H1 (cell line): ENCODE measurements around the gene SCAPER. TPM values are rescaled to one million over a fixed set of nuclear protein-coding genes. Genes with fewer than 3 reads are reported as not detected.

Source experiments
- ATF3 ChIP-seq: IDR thresholded peaks from 2 replicates; pipeline ENCODE4 v1.6.1; 2011; ENCODE audit warnings: low read depth, mild to moderate bottlenecking, low read length; ENCODE audit not compliant: insufficient read depth
- CBX8 ChIP-seq: fragments of 300-800, 300-1000 bp; sonication (generic); IDR thresholded peaks from 2 replicates; pipeline ENCODE4 v1.7.1; 2016; ENCODE audit warnings: low read depth, low read length, borderline replicate concordance
- EZH2 ChIP-seq: fragments of 200-600 bp; sonication (generic); IDR thresholded peaks from 2 replicates; pipeline ENCODE4 v1.7.1; 2012; ENCODE audit warnings: low read depth, mild to moderate bottlenecking, moderate library complexity, low read length, inconsistent platforms; ENCODE audit not compliant: severe bottlenecking
- FOSL1 ChIP-seq: IDR thresholded peaks from 2 replicates; pipeline ENCODE4 v1.6.1; 2011; ENCODE audit warnings: mild to moderate bottlenecking, low read depth, low read length, moderate library complexity; ENCODE audit not compliant: insufficient read depth
- KDM4A ChIP-seq: IDR thresholded peaks from one replicate; pipeline ENCODE4 v1.7.1; 2012; ENCODE audit warnings: low read depth, mild to moderate bottlenecking, moderate library complexity, low read length, inconsistent platforms; ENCODE audit not compliant: severe bottlenecking
- NRF1 ChIP-seq: IDR thresholded peaks from 2 replicates; pipeline ENCODE4 v1.6.1; 2011; ENCODE audit warnings: mild to moderate bottlenecking, low read depth, low read length, improper control_type of control experiment
- POLR2A ChIP-seq, 2 experiments: IDR thresholded peaks; 1 replicate in 1 of 2; 2 replicates in 1 of 2; pipeline ENCODE4 v1.6.1; 2011; ENCODE audit warnings: low read depth in 2 of 2, low read length in 2 of 2, mild to moderate bottlenecking in 2 of 2; ENCODE audit errors: control extremely low read depth in 1 of 2
- polyA plus RNA-seq, 7 experiments: library from polyadenylated mRNA; depleted of rRNA in 3 of 7; stranded (reverse) in 5 of 7; unstranded in 2 of 7; fragments of >200 nt in 5 of 7; fragments of 200-250 nt in 2 of 7; gene quantifications; 1 replicate in 5 of 7; 2 replicates in 1 of 7; 4 replicates in 1 of 7; pipeline versions ENCODE4 v1.2.1 to v1.2.3, GENCODE V29; 2011 to 2013; ENCODE audit warnings: missing spikeins in 2 of 7, mixed read lengths in 2 of 7
- total RNA-seq: library from RNA; stranded (reverse); fragmentation: NEBNext Ultra II Directional; extraction: Animal tissue kit (Norgen Biotek cat#: 25700); gene quantifications from 2 replicates; pipeline ENCODE4 v1.2.1, GENCODE V29; 2021

Gene SCAPER
- total and polyA plus RNA-seq, 2 of the 8 experiments (the other 6 are each of a cell fraction or from before 2014, with no cell fraction given): 1.6 to 6.8 TPM

GRCh38 chr15:76935620-76936019, 30.5 kb upstream of the SCAPER start (continued):
- TF ChIP-seq KDM4A (no peak), FOSL1 (no peak), NRF1 (no peak), CBX8 (no peak), ATF3 (no peak), POLR2A (IDR thresholded peaks at IDR 0.05; ENCODE audit: control extremely low read depth in 1 of 2, low read depth in 2 of 2, low read length in 2 of 2) (no peak), EZH2 (no peak)
